ENCODE data around the gene NOTCH4.
A peak's percentile ranks its signal among the peaks of the same experiment; 100 is the strongest.
"Not testable (repeated sequence)": the region's sequence is repeated elsewhere in the genome, so short reads cannot be mapped to it uniquely, and the experiment has no call there.

Gene NOTCH4

GRCh38 chr6:32186151-32186840, 37.6 kb downstream of the NOTCH4 start:
- H3K27ac ChIP-seq (ENCODE audit: low read depth, low read length); H3K4me1 ChIP-seq (ENCODE audit: insufficient read depth, low read length); H3K9ac ChIP-seq (ENCODE audit: low read depth, low read length); H3K9me3 ChIP-seq (ENCODE audit: insufficient read depth, low read depth, low read length); H3K4me3 ChIP-seq (ENCODE audit: low read length); H3K27me3 ChIP-seq (ENCODE audit: insufficient read depth, low read length): not testable (repeated sequence)
- peaks cover 45% of the 10 kb centered on the region for H3K36me3 ChIP-seq (ENCODE audit: insufficient read depth, low read length)
- WGBS: 93% methylated on average over 10 of the region's 10 CpGs

GRCh38 chr6:32185681-32186131, 38.2 kb downstream of the NOTCH4 start:
- not testable (repeated sequence) for H3K4me3 ChIP-seq (ENCODE audit: low read length); H3K4me1 ChIP-seq (ENCODE audit: insufficient read depth, low read length)

GRCh38 chr6:32184084-32184640, 39.7 kb downstream of the NOTCH4 start, which contains the start of gene AGER:
AGER (minus strand) TSS chr6:32184253; CDS start chr6:32184222, 31 bp downstream.
- 82% methylated on average over 6 of the region's 6 CpGs for WGBS
- H3K4me1 ChIP-seq (ENCODE audit: insufficient read depth, low read length): no peaks in the 10 kb centered on the region
- H3K9ac ChIP-seq (ENCODE audit: low read depth, low read length): no peak within 1 kb of the TSS
- no peaks in the 10 kb centered on the region for H3K27me3 ChIP-seq (ENCODE audit: insufficient read depth, low read length)
- H3K4me3 ChIP-seq (ENCODE audit: low read length): no peak within 1 kb of the TSS
- H3K27ac ChIP-seq (ENCODE audit: low read depth, low read length): no peak within 1 kb of the TSS; the same call in 1 of the 2 replicates
- H3K9me3 ChIP-seq (ENCODE audit: insufficient read depth, low read depth, low read length): no peaks in the 10 kb centered on the region
- H3K36me3 ChIP-seq (ENCODE audit: insufficient read depth, low read length): peaks cover 62% of the 10 kb centered on the region

More at GRCh38 chr6:32185681-32186131, 38.2 kb downstream of the NOTCH4 start:
- H3K27me3 ChIP-seq (ENCODE audit: insufficient read depth, low read length); H3K9ac ChIP-seq (ENCODE audit: low read depth, low read length); H3K27ac ChIP-seq (ENCODE audit: low read depth, low read length); H3K9me3 ChIP-seq (ENCODE audit: insufficient read depth, low read depth, low read length): not testable (repeated sequence)
- 33% methylated on average over 11 of the region's 11 CpGs for WGBS
- peaks cover 51% of the 10 kb centered on the region for H3K36me3 ChIP-seq (ENCODE audit: insufficient read depth, low read length)

GRCh38 chr6:32183483-32184083, 40.3 kb downstream of the NOTCH4 start:
- WGBS: 94% methylated on average over 15 of the region's 15 CpGs

GRCh38 chr6:32183030-32183429, 40.8 kb downstream of the NOTCH4 start:
- no peak overlapping the region; the same call in 1 of the 2 replicates for H3K27ac ChIP-seq (ENCODE audit: low read depth, low read length)
- H3K4me1 ChIP-seq (ENCODE audit: insufficient read depth, low read length): no peaks in the 10 kb centered on the region
- no peaks in the 10 kb centered on the region for H3K27me3 ChIP-seq (ENCODE audit: insufficient read depth, low read length)
- H3K36me3 ChIP-seq (ENCODE audit: insufficient read depth, low read length): peaks cover 60% of the 10 kb centered on the region
- H3K9ac ChIP-seq (ENCODE audit: low read depth, low read length): no peak overlapping the region
- 92% methylated on average over 3 of the region's 3 CpGs for WGBS
- H3K4me3 ChIP-seq (ENCODE audit: low read length): no peak overlapping the region
- H3K9me3 ChIP-seq (ENCODE audit: insufficient read depth, low read depth, low read length): no peaks in the 10 kb centered on the region

More at GRCh38 chr6:32183483-32184083, 40.3 kb downstream of the NOTCH4 start:
- Histone ChIP-seq H3K4me1 (ENCODE audit: insufficient read depth, low read length) (no peaks in the 10 kb centered on the region), H3K27ac (ENCODE audit: low read depth, low read length) (no peak overlapping the region; the same call in 1 of the 2 replicates), H3K27me3 (ENCODE audit: insufficient read depth, low read length) (no peaks in the 10 kb centered on the region), H3K9me3 (ENCODE audit: insufficient read depth, low read depth, low read length) (no peaks in the 10 kb centered on the region), H3K9ac (ENCODE audit: low read depth, low read length) (no peak overlapping the region), H3K4me3 (ENCODE audit: low read length) (no peak overlapping the region), H3K36me3 (ENCODE audit: insufficient read depth, low read length) (peaks cover 62% of the 10 kb centered on the region)

GRCh38 chr6:32182555-32182981, 41.3 kb downstream of the NOTCH4 start:
- no peaks in the 10 kb centered on the region for H3K27me3 ChIP-seq (ENCODE audit: insufficient read depth, low read length)
- H3K4me1 ChIP-seq (ENCODE audit: insufficient read depth, low read length): no peaks in the 10 kb centered on the region
- no peak overlapping the region for H3K4me3 ChIP-seq (ENCODE audit: low read length)
- H3K9ac ChIP-seq (ENCODE audit: low read depth, low read length): no peak overlapping the region
- no peaks in the 10 kb centered on the region for H3K9me3 ChIP-seq (ENCODE audit: insufficient read depth, low read depth, low read length)
- H3K36me3 ChIP-seq (ENCODE audit: insufficient read depth, low read length): peaks cover 56% of the 10 kb centered on the region
- 94% methylated on average over 10 of the region's 10 CpGs for WGBS
- no peak overlapping the region for H3K27ac ChIP-seq (ENCODE audit: low read depth, low read length)

GRCh38 chr6:32181915-32182529, 41.8 kb downstream of the NOTCH4 start:
- 95% methylated on average over 10 of the region's 10 CpGs for whole genome bisulfite sequencing
- H3K27ac ChIP-seq (ENCODE audit: low read depth, low read length): no peak overlapping the region
- H3K4me1 ChIP-seq (ENCODE audit: insufficient read depth, low read length): no peaks in the 10 kb centered on the region
- no peaks in the 10 kb centered on the region for H3K27me3 ChIP-seq (ENCODE audit: insufficient read depth, low read length)
- no peak overlapping the region for H3K9ac ChIP-seq (ENCODE audit: low read depth, low read length)
- H3K36me3 ChIP-seq (ENCODE audit: insufficient read depth, low read length): peaks cover 50% of the 10 kb centered on the region
- H3K9me3 ChIP-seq (ENCODE audit: insufficient read depth, low read depth, low read length): no peaks in the 10 kb centered on the region
- no peak overlapping the region for H3K4me3 ChIP-seq (ENCODE audit: low read length)

GRCh38 chr6:32181148-32181702, 42.6 kb downstream of the NOTCH4 start:
- Histone ChIP-seq H3K4me3 (ENCODE audit: low read length) (no peak overlapping the region), H3K27ac (ENCODE audit: low read depth, low read length) (no peak overlapping the region), H3K36me3 (ENCODE audit: insufficient read depth, low read length) (peaks cover 42% of the 10 kb centered on the region), H3K27me3 (ENCODE audit: insufficient read depth, low read length) (no peaks in the 10 kb centered on the region), H3K4me1 (ENCODE audit: insufficient read depth, low read length) (no peaks in the 10 kb centered on the region), H3K9ac (ENCODE audit: low read depth, low read length) (no peak overlapping the region), H3K9me3 (ENCODE audit: insufficient read depth, low read depth, low read length) (no peaks in the 10 kb centered on the region)
- 93% methylated on average over 15 of the region's 15 CpGs for WGBS

- H3K36me3 ChIP-seq (ENCODE audit: insufficient read depth, low read length): peaks cover 37% of the 10 kb centered on the region
- H3K27ac ChIP-seq (ENCODE audit: low read depth, low read length): no peak overlapping the region
- H3K4me1 ChIP-seq (ENCODE audit: insufficient read depth, low read length): peaks cover 3% of the 10 kb centered on the region; the same call in 1 of the 2 replicates
- H3K4me3 ChIP-seq (ENCODE audit: low read length): no peak overlapping the region; the same call in 1 of the 2 replicates
- no peaks in the 10 kb centered on the region for H3K9me3 ChIP-seq (ENCODE audit: insufficient read depth, low read depth, low read length)
- no peak overlapping the region for H3K9ac ChIP-seq (ENCODE audit: low read depth, low read length)
- no peaks in the 10 kb centered on the region for H3K27me3 ChIP-seq (ENCODE audit: insufficient read depth, low read length)
- 96% methylated on average over 9 of the region's 10 CpGs for WGBS
These were observed 44.0 kb downstream of the NOTCH4 start for GRCh38 chr6:32179766-32180405.

- Histone ChIP-seq H3K9ac (ENCODE audit: low read depth, low read length) (peak overlapping the region; percentile 85), H3K4me3 (ENCODE audit: low read length) (peak overlapping the region; percentile 97), H3K9me3 (ENCODE audit: insufficient read depth, low read depth, low read length) (no peaks in the 10 kb centered on the region), H3K4me1 (ENCODE audit: insufficient read depth, low read length) (peaks cover 6% of the 10 kb centered on the region; the same call in 1 of the 2 replicates), H3K27me3 (ENCODE audit: insufficient read depth, low read length) (no peaks in the 10 kb centered on the region), H3K36me3 (ENCODE audit: insufficient read depth, low read length) (peaks cover 39% of the 10 kb centered on the region), H3K27ac (ENCODE audit: low read depth, low read length) (peak overlapping the region; percentile 98)
- 5% methylated on average over 24 of the region's 24 CpGs for WGBS
These were observed 45.1 kb downstream of the NOTCH4 start for GRCh38 chr6:32178547-32179440.
